Panc1 (cell line): ENCODE data around the gene TIRAP. TPM values are rescaled to one million over a fixed set of nuclear protein-coding genes. Genes with fewer than 3 reads are reported as not detected.

Experiments used
- ATAC-seq: fragments of 200-7000 bp; cut with Tn5 transposase; 2 replicates; pipeline ENCODE4 v1.9.1; 2020; ENCODE audit warnings: mild to moderate bottlenecking, moderate library complexity
- BruUV-seq: library from RNA; stranded (reverse); fragments of 400-500 nt; replicated peaks from 2 replicates; lab custom pipeline; 2021; lab: Mats Ljungman, UMichigan
- CTCF ChIA-PET: fragments of 300-600 bp; sonication (Branson Sonifier 250); formaldehyde crosslinking; loops from one replicate; lab custom pipeline; 2022; ENCODE audit warnings: antibody characterized with exemption; lab: Charles Lee
- POLR2A ChIA-PET: fragments of 300-600 bp; sonication (Branson Sonifier 250); formaldehyde crosslinking; loops from one replicate; lab custom pipeline; 2022; ENCODE audit warnings: antibody characterized with exemption; lab: Charles Lee
- DNase-seq: peaks from one replicate; pipeline ENCODE4 v3.0.0-alpha.2; 2010; ENCODE audit warnings: low read depth, low spot score
- H3K27ac ChIP-seq: 2 replicates; pipeline ENCODE4 v1.5.1; 2011; ENCODE audit warnings: mild to moderate bottlenecking, low read length, inconsistent platforms
- H3K27me3 ChIP-seq: fragments of 200-500 bp; sonication (Bioruptor generic); 2 replicates; pipeline ENCODE4 v1.6.0; 2014; ENCODE audit warnings: low read length, inconsistent platforms; ENCODE audit not compliant: control insufficient read depth, insufficient read depth
- H3K36me3 ChIP-seq: fragments of 200-500 bp; sonication (Bioruptor generic); 2 replicates; pipeline ENCODE4 v1.5.1; 2014; ENCODE audit warnings: inconsistent platforms, mild to moderate bottlenecking, low read length, moderate library complexity; ENCODE audit not compliant: control insufficient read depth, insufficient read depth
- H3K4me1 ChIP-seq: 2 replicates; pipeline ENCODE4 v1.5.1; 2011; ENCODE audit warnings: inconsistent platforms, mild to moderate bottlenecking, low read length, moderate library complexity; ENCODE audit not compliant: control insufficient read depth, insufficient read depth
- H3K4me3 ChIP-seq, 2 experiments: 2 replicates each; pipeline ENCODE4 v1.5.1; 2011 to 2012; ENCODE audit warnings: low read depth in 2 of 2, low read length in 2 of 2, mild to moderate bottlenecking in 2 of 2, inconsistent platforms in 1 of 2, moderate library complexity in 1 of 2
- H3K9me3 ChIP-seq: fragments of 200-500 bp; sonication (Bioruptor generic); 2 replicates; pipeline ENCODE4 v1.5.1; 2014; ENCODE audit warnings: low read depth, mild to moderate bottlenecking, inconsistent platforms, low read length, moderate library complexity; ENCODE audit not compliant: control insufficient read depth, insufficient read depth
- POLR2AphosphoS5 ChIP-seq: IDR thresholded peaks from 2 replicates; pipeline ENCODE4 v1.6.1; 2012; ENCODE audit warnings: mild to moderate bottlenecking, low read depth, low read length, moderate library complexity
- SIN3A ChIP-seq: IDR thresholded peaks from 2 replicates; pipeline ENCODE4 v1.6.1; 2012; ENCODE audit warnings: low read depth, mild to moderate bottlenecking, low read length, moderate library complexity, borderline replicate concordance; ENCODE audit not compliant: insufficient read depth
- TCF7L2 ChIP-seq: IDR thresholded peaks from 2 replicates; pipeline ENCODE4 v1.6.1; 2011; ENCODE audit warnings: mild to moderate bottlenecking, low read depth, low read length, inconsistent platforms
- in situ Hi-C: cut with HindIII; loops from 2 replicates; pipeline ENCODE4 v1.10.0; 2016; ENCODE audit warnings: low sequenced_read_pairs, low pct_unique_long_range_greater_than_20kb
- intact Hi-C: fragments of 100-400 bp; cut with micrococcal nuclease; formaldehyde crosslinking; loops from one replicate; pipeline ENCODE4 v1.10.0; 2022; ENCODE audit not compliant: unreplicated experiment
- total RNA-seq: library from RNA; stranded (reverse); gene quantifications from one replicate; pipeline ENCODE4 v1.2.1, GENCODE V29; 2021; ENCODE audit not compliant: unreplicated experiment
- TF ChIP-seq, protein P1 (sequence below): fragments of 450-650 bp; IDR thresholded peaks from 2 replicates; pipeline ENCODE4 v1.5.1; 2017; ENCODE audit warnings: mild to moderate bottlenecking
- TF ChIP-seq, protein P2 (sequence below), 2 experiments: IDR thresholded peaks; 2 replicates each; pipeline ENCODE4 v1.6.1; 2011 to 2012; ENCODE audit warnings: low read depth in 2 of 2, control low read depth in 1 of 2, low read length in 1 of 2, mild to moderate bottlenecking in 1 of 2, moderate library complexity in 1 of 2; ENCODE audit not compliant: insufficient read depth in 1 of 2

The TIRAP gene
- total RNA-seq, 1 experiment from 2014 or later = 19.3 TPM

DNA sequence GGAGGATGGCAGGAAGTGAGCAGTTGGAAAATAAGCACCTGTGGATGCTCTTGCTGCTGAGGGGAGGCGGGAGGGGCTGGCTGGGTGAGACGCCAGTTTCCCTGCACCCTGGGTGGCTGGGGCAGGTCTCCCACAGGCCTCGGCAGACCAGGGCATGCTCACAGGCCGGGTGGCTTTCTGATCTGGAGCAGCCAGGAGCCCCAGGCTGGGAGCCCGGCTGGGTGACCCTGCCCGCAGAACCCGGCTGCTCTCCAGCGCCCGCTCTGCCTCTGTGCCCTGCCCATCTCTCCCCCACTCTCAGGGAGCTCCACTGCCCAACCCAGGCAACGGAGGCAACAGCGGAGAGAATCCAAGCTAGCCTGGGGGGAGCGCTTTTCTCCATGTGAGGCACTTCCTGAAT, 45.6 kb downstream of the TIRAP start:
- H3K36me3 ChIP-seq = no peaks in the 10 kb centered on the region; the same call in 1 of the 2 replicates
- ATAC-seq (peak; percentile 13; the same call in 1 of the 2 replicates), DNase-seq (no peak)
- ChIA-PET POLR2A (interaction anchor here (0.7 kb wide), 1 partner anchor 26 kb away, joined by 3 read pairs; no protein-coding TSS in a partner anchor), CTCF (no interaction called here)
- no peaks in the 10 kb centered on the region for H3K9me3 ChIP-seq
- H3K27ac ChIP-seq = no peak overlapping the region
- H3K4me3 ChIP-seq = no peak overlapping the region
- no peak for TF ChIP-seq TCF7L2
- in situ Hi-C loops = no loop called here
- no peaks in the 10 kb centered on the region for H3K27me3 ChIP-seq
- intact Hi-C loops = no loop called here
- H3K4me1 ChIP-seq = no peaks in the 10 kb centered on the region; the same call in 1 of the 2 replicates
- no TSS peak for BruUV-seq

DNA sequence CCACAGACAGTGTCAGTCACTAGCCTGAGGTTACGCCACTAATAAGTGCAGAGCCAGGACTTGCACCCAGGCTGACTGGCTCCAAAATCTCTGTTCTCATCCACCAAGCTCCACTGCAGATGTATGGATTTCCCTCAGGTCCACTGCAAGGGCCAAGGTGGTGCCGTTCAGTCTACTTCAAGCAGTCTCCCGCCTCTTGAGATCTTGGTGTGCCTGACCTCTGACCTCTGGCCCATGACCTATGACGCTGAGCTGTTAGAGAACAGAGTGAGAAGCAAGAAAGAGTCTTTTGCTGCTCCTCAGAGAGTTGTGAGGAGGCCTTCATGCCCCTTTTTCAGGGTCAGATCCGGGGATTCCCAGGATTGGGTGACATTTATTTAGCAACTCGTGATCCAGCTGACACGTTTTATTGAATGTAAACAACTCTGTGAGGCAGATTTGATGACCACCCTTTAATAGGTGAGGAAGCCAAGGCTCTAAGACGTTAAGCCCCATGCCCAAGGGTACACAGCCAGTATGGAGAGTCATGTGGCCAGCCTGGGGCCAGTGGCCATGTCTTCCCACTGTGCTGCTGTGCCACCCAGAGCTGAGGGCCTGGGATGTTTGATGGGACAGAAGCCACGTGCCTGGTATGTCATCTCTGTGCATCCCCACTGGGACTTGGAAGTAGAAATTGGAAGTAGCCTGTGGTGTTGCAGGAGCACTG, 46.2 kb downstream of the TIRAP start:
- TF ChIP-seq SIN3A = no peak
- no peak for TF ChIP-seq POLR2AphosphoS5
- TF ChIP-seq TCF7L2 = no peak
- TF ChIP-seq, protein P1, sequence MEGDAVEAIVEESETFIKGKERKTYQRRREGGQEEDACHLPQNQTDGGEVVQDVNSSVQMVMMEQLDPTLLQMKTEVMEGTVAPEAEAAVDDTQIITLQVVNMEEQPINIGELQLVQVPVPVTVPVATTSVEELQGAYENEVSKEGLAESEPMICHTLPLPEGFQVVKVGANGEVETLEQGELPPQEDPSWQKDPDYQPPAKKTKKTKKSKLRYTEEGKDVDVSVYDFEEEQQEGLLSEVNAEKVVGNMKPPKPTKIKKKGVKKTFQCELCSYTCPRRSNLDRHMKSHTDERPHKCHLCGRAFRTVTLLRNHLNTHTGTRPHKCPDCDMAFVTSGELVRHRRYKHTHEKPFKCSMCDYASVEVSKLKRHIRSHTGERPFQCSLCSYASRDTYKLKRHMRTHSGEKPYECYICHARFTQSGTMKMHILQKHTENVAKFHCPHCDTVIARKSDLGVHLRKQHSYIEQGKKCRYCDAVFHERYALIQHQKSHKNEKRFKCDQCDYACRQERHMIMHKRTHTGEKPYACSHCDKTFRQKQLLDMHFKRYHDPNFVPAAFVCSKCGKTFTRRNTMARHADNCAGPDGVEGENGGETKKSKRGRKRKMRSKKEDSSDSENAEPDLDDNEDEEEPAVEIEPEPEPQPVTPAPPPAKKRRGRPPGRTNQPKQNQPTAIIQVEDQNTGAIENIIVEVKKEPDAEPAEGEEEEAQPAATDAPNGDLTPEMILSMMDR = no peak
- TF ChIP-seq, protein P2, sequence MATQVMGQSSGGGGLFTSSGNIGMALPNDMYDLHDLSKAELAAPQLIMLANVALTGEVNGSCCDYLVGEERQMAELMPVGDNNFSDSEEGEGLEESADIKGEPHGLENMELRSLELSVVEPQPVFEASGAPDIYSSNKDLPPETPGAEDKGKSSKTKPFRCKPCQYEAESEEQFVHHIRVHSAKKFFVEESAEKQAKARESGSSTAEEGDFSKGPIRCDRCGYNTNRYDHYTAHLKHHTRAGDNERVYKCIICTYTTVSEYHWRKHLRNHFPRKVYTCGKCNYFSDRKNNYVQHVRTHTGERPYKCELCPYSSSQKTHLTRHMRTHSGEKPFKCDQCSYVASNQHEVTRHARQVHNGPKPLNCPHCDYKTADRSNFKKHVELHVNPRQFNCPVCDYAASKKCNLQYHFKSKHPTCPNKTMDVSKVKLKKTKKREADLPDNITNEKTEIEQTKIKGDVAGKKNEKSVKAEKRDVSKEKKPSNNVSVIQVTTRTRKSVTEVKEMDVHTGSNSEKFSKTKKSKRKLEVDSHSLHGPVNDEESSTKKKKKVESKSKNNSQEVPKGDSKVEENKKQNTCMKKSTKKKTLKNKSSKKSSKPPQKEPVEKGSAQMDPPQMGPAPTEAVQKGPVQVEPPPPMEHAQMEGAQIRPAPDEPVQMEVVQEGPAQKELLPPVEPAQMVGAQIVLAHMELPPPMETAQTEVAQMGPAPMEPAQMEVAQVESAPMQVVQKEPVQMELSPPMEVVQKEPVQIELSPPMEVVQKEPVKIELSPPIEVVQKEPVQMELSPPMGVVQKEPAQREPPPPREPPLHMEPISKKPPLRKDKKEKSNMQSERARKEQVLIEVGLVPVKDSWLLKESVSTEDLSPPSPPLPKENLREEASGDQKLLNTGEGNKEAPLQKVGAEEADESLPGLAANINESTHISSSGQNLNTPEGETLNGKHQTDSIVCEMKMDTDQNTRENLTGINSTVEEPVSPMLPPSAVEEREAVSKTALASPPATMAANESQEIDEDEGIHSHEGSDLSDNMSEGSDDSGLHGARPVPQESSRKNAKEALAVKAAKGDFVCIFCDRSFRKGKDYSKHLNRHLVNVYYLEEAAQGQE (IDR thresholded peaks at IDR 0.05; ENCODE audit: insufficient read depth in 1 of 2, low read depth in 2 of 2, low read length in 1 of 2) = no peak
- ATAC-seq = peak; percentile 37
- Histone ChIP-seq H3K9me3 (no peaks in the 10 kb centered on the region), H3K27me3 (no peaks in the 10 kb centered on the region), H3K36me3 (no peaks in the 10 kb centered on the region; the same call in 1 of the 2 replicates), H3K27ac (no peak overlapping the region), H3K4me1 (no peaks in the 10 kb centered on the region; the same call in 1 of the 2 replicates), H3K4me3 (no peak overlapping the region)
- POLR2A ChIA-PET = no interaction called here
- in situ Hi-C loops (no loop called here), intact Hi-C loops (no loop called here)
- no peak for DNase-seq
- no TSS peak for BruUV-seq
- CTCF ChIA-PET = no interaction called here
